Neural progenitor cell (in vitro differentiated cells): ENCODE measurements around the gene DNAH10. TPM values are rescaled to one million over a fixed set of nuclear protein-coding genes. Genes with fewer than 3 reads are reported as not detected.

Experiments
- DNase-seq: peaks from one replicate; pipeline ENCODE4 v3.0.0-alpha.2; 2016; ENCODE audit warnings: low spot score
- H2AFZ ChIP-seq: fragments of 200-600 bp; sonication (generic); replicated peaks from 2 replicates; pipeline ENCODE4 v1.6.1; 2016; ENCODE audit warnings: antibody characterized with exemption
- H3F3A ChIP-seq: fragments of 200-600 bp; sonication (generic); 2 replicates; pipeline ENCODE4 v1.6.1; 2016; ENCODE audit warnings: antibody characterized with exemption, low read depth
- H3K27ac ChIP-seq: fragments of 200-600 bp; sonication (generic); 2 replicates; pipeline ENCODE4 v1.5.1; 2016; ENCODE audit warnings: mild to moderate bottlenecking
- H3K27me3 ChIP-seq: fragments of 200-600 bp; sonication (generic); 2 replicates; pipeline ENCODE4 v1.6.1; 2016; ENCODE audit warnings: mild to moderate bottlenecking, moderate library complexity
- H3K36me3 ChIP-seq: fragments of 200-600 bp; sonication (generic); 2 replicates; pipeline ENCODE4 v1.5.1; 2016
- H3K4me1 ChIP-seq: fragments of 200-600 bp; sonication (generic); 2 replicates; pipeline ENCODE4 v1.6.1; 2016; ENCODE audit warnings: mixed run types
- H3K4me2 ChIP-seq: fragments of 200-600 bp; sonication (generic); 2 replicates; pipeline ENCODE4 v1.6.1; 2016
- H3K4me3 ChIP-seq: fragments of 200-600 bp; sonication (generic); 2 replicates; pipeline ENCODE4 v1.5.1; 2016
- H3K79me2 ChIP-seq: fragments of 200-600 bp; sonication (generic); 2 replicates; pipeline ENCODE4 v1.6.1; 2016; ENCODE audit warnings: low read depth
- H3K9ac ChIP-seq: fragments of 200-600 bp; sonication (generic); 2 replicates; pipeline ENCODE4 v1.6.1; 2016
- H3K9me3 ChIP-seq: fragments of 200-600 bp; sonication (generic); 2 replicates; pipeline ENCODE4 v1.5.1; 2016; ENCODE audit warnings: low read depth
- H4K20me1 ChIP-seq: fragments of 200-600 bp; sonication (generic); 2 replicates; pipeline ENCODE4 v1.6.1; 2016; ENCODE audit warnings: low read depth
- H3K27ac Mint-ChIP-seq: 3 replicates; pipeline ENCODE4 v1.8.0; 2021; ENCODE audit warnings: mixed read lengths
- H3K27me3 Mint-ChIP-seq: 2 replicates; pipeline ENCODE4 v1.8.0; 2022; ENCODE audit warnings: low read depth, mild to moderate bottlenecking, inconsistent platforms, moderate library complexity, mixed read lengths; ENCODE audit not compliant: insufficient read depth
- H3K36me3 Mint-ChIP-seq: 3 replicates; pipeline ENCODE4 v1.8.0; 2021; ENCODE audit warnings: mixed read lengths
- H3K4me1 Mint-ChIP-seq: 3 replicates; pipeline ENCODE4 v1.8.0; 2021; ENCODE audit warnings: mixed read lengths
- H3K4me3 Mint-ChIP-seq: 3 replicates; pipeline ENCODE4 v1.8.0; 2021; ENCODE audit warnings: mild to moderate bottlenecking, moderate library complexity, mixed read lengths
- H3K9me3 Mint-ChIP-seq: 3 replicates; pipeline ENCODE4 v1.8.0; 2020; ENCODE audit warnings: mixed read lengths
- EZH2 ChIP-seq: fragments of 200-600 bp; sonication (generic); IDR thresholded peaks from 2 replicates; pipeline ENCODE4 v1.6.1; 2017; ENCODE audit warnings: antibody characterized with exemption, mild to moderate bottlenecking, moderate library complexity
- EZH2phosphoT487 ChIP-seq: fragments of 200-600 bp; sonication (generic); IDR thresholded peaks from 2 replicates; pipeline ENCODE4 v1.6.1; 2017; ENCODE audit warnings: antibody characterized with exemption
- total RNA-seq: library from RNA; depleted of rRNA; stranded (reverse); fragments of >200 nt; gene quantifications from 2 replicates; pipeline ENCODE4 v1.2.3, GENCODE V29; 2015; ENCODE audit warnings: low replicate concordance
- TF ChIP-seq, protein P1 (sequence below): fragments of 200-600 bp; sonication (generic); IDR thresholded peaks from 2 replicates; pipeline ENCODE4 v1.5.1; 2017; ENCODE audit warnings: antibody characterized with exemption, mild to moderate bottlenecking

DNAH10 gene
- total RNA-seq, 1 donor from 2014 or later, result 0.26 TPM

DNA sequence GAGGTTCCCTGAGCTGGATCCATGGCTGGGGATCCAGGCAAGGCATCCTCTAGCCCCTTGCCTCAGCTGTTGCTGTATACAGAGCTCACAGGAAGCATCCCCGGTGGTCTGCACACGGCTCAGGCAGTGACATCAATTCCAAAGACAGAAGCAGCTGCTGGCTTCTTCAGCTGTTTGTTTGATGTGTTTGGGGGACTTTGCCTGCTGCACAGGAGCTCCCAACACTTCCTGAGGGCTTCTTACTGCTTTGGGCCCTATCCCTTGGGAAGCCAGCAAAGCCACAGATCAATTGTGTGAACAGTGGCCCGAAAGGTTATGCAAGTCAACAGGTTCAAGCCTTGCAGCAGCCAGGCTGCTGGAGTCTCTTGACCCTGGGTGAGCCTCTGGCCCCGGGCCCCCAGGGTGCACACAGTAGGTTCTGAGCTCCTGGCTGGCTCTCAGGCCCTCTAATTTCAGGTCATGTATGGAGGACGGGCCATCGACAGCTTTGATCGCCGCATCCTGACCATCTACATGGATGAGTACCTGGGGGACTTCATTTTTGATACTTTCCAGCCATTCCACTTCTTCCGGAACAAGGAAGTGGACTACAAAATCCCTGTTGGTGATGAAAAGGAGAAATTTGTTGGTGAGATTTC is 168.0 kb downstream of the DNAH10 start:
- H3K4me2 ChIP-seq, result no peak overlapping the region
- H3F3A ChIP-seq, result no peaks in the 10 kb centered on the region
- H3K27ac Mint-ChIP-seq, result peak overlapping the region; percentile 57
- H3K4me3 Mint-ChIP-seq, result no peak overlapping the region
- TF ChIP-seq EZH2phosphoT487 (no peak), EZH2 (no peak)
- TF ChIP-seq, protein P1, sequence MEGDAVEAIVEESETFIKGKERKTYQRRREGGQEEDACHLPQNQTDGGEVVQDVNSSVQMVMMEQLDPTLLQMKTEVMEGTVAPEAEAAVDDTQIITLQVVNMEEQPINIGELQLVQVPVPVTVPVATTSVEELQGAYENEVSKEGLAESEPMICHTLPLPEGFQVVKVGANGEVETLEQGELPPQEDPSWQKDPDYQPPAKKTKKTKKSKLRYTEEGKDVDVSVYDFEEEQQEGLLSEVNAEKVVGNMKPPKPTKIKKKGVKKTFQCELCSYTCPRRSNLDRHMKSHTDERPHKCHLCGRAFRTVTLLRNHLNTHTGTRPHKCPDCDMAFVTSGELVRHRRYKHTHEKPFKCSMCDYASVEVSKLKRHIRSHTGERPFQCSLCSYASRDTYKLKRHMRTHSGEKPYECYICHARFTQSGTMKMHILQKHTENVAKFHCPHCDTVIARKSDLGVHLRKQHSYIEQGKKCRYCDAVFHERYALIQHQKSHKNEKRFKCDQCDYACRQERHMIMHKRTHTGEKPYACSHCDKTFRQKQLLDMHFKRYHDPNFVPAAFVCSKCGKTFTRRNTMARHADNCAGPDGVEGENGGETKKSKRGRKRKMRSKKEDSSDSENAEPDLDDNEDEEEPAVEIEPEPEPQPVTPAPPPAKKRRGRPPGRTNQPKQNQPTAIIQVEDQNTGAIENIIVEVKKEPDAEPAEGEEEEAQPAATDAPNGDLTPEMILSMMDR, result no peak
- peaks cover 5% of the 10 kb centered on the region for H3K36me3 Mint-ChIP-seq
- H3K4me1 ChIP-seq, result no peaks in the 10 kb centered on the region
- H2AFZ ChIP-seq, result no peak overlapping the region
- peaks cover 8% of the 10 kb centered on the region for H3K4me1 Mint-ChIP-seq
- no peak overlapping the region for H3K9ac ChIP-seq
- peaks cover 43% of the 10 kb centered on the region for H3K27me3 ChIP-seq
- H3K27me3 Mint-ChIP-seq, result peaks cover 3% of the 10 kb centered on the region
- H3K9me3 ChIP-seq, result no peaks in the 10 kb centered on the region
- H4K20me1 ChIP-seq, result no peaks in the 10 kb centered on the region
- no peak for DNase-seq
- peaks cover 6% of the 10 kb centered on the region for H3K9me3 Mint-ChIP-seq
- no peak overlapping the region for H3K27ac ChIP-seq
- H3K79me2 ChIP-seq, result no peaks in the 10 kb centered on the region
- H3K4me3 ChIP-seq, result no peak overlapping the region
- no peaks in the 10 kb centered on the region for H3K36me3 ChIP-seq

DNA sequence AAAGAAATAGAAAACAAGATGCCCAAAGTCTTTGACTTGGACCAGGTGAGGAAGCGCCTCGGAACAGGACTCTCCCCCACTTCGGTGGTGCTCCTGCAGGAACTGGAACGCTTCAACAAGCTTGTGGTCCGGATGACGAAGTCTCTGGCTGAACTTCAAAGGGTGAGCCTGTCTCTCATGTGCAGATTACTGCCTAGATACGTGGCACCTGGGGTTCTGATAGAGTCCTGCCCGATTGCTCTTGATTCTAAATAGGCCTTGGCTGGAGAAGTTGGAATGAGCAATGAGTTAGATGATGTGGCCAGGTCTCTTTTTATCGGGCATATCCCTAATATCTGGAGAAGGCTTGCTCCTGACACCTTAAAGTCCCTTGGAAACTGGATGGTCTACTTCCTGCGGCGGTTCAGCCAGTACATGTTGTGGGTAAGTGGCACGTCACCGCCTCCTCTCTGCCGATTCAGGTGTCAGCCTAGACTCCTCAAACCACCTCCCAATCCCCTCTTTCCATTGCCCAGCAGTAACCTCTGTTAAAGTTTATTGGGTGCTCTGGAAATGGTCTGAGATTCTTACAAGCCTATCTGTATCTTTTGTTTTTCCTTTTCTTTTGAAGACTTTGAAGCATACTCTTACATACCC is 169.7 kb downstream of the DNAH10 start:
- no peaks in the 10 kb centered on the region for H3K4me1 ChIP-seq
- H3K27me3 ChIP-seq, result peaks cover 39% of the 10 kb centered on the region
- H3K36me3 Mint-ChIP-seq, result peaks cover 11% of the 10 kb centered on the region
- no peaks in the 10 kb centered on the region for H3K79me2 ChIP-seq
- no peak overlapping the region for H3K4me3 ChIP-seq
- no peaks in the 10 kb centered on the region for H4K20me1 ChIP-seq
- H3K4me2 ChIP-seq, result no peak overlapping the region
- no peak overlapping the region for H3K9ac ChIP-seq
- H3K27ac Mint-ChIP-seq, result no peak overlapping the region
- H3K4me1 Mint-ChIP-seq, result peaks cover 8% of the 10 kb centered on the region
- no peaks in the 10 kb centered on the region for H3K9me3 ChIP-seq
- H3K36me3 ChIP-seq, result no peaks in the 10 kb centered on the region
- DNase-seq, result no peak
- H3K9me3 Mint-ChIP-seq, result peaks cover 6% of the 10 kb centered on the region
- H2AFZ ChIP-seq, result no peak overlapping the region
- H3K4me3 Mint-ChIP-seq, result no peak overlapping the region
- no peak for TF ChIP-seq EZH2
- no peak for TF ChIP-seq EZH2phosphoT487
- TF ChIP-seq, protein P1, result no peak
- H3K27me3 Mint-ChIP-seq, result peaks cover 5% of the 10 kb centered on the region
- H3K27ac ChIP-seq, result no peak overlapping the region
- no peaks in the 10 kb centered on the region for H3F3A ChIP-seq

DNA sequence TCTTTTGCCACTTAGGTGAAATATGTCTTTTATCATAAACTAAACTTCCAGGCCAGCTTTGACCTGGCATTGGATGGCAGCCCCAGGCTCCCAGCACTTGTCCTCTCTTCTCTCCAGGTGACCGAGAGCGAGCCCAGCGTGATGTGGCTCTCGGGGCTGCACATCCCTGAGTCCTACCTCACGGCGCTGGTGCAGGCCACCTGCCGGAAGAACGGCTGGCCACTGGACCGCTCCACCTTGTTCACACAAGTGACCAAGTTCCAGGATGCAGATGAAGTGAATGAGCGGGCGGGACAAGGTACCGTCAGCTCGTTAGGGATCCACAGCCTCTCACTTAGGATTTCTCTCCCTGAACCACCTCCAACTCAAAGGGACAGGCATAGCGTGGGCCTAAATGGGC is 171.1 kb downstream of the DNAH10 start:
- TF ChIP-seq EZH2phosphoT487, result no peak
- no peak for TF ChIP-seq EZH2
- TF ChIP-seq, protein P1, result no peak
- Histone ChIP-seq H3K4me2 (no peak overlapping the region), H3K4me3 (no peak overlapping the region), H3K27me3 (peaks cover 39% of the 10 kb centered on the region), H3K27ac (no peak overlapping the region), H3K36me3 (no peaks in the 10 kb centered on the region), H3K4me1 (no peaks in the 10 kb centered on the region), H4K20me1 (peaks cover 3% of the 10 kb centered on the region), H3K79me2 (no peaks in the 10 kb centered on the region), H3K9me3 (no peaks in the 10 kb centered on the region), H3F3A (no peaks in the 10 kb centered on the region), H2AFZ (no peak overlapping the region), H3K9ac (no peak overlapping the region)
- Mint-ChIP-seq H3K27me3 (peaks cover 5% of the 10 kb centered on the region), H3K36me3 (peaks cover 17% of the 10 kb centered on the region), H3K9me3 (peaks cover 6% of the 10 kb centered on the region), H3K4me1 (peaks cover 8% of the 10 kb centered on the region), H3K4me3 (no peak overlapping the region), H3K27ac (no peak overlapping the region)
- DNase-seq, result no peak
